ENCODE measurements around the gene KAZN.

Gene KAZN

GRCh38 chr1:14944471-14944985, 346.0 kb downstream of the KAZN start:
- DNase-seq: no peak

- DNase-seq: no peak
Measured at GRCh38 chr1:14945132-14946010, 346.9 kb downstream of the KAZN start.

- no peak for DNase-seq
Measured at GRCh38 chr1:14946011-14946359, 347.5 kb downstream of the KAZN start.

GRCh38 chr1:14946684-14947238, 348.3 kb downstream of the KAZN start:
- DNase-seq: no peak

- DNase-seq: no peak
Measured at GRCh38 chr1:14947421-14947820, 348.9 kb downstream of the KAZN start.

GRCh38 chr1:14948112-14948652, 349.7 kb downstream of the KAZN start:
- DNase-seq: no peak

GRCh38 chr1:14949270-14949835, 350.9 kb downstream of the KAZN start:
- DNase-seq: no peak

GRCh38 chr1:14949836-14950713, 351.6 kb downstream of the KAZN start:
- DNase-seq: no peak

- DNase-seq: no peak
Measured at GRCh38 chr1:14951766-14952165, 353.3 kb downstream of the KAZN start.

- DNase-seq: no peak
Measured at GRCh38 chr1:14952626-14953314, 354.3 kb downstream of the KAZN start.

GRCh38 chr1:14954210-14954609, 355.7 kb downstream of the KAZN start:
- DNase-seq: no peak

GRCh38 chr1:14954930-14955329, 356.4 kb downstream of the KAZN start:
- DNase-seq: no peak

GRCh38 chr1:14955402-14955801, 356.9 kb downstream of the KAZN start:
- DNase-seq: no peak

GRCh38 chr1:14955976-14956375, 357.5 kb downstream of the KAZN start:
- DNase-seq: no peak

GRCh38 chr1:14956579-14957195, 358.2 kb downstream of the KAZN start:
- DNase-seq: no peak

GRCh38 chr1:14957375-14958098, 359.1 kb downstream of the KAZN start:
- no peak for DNase-seq

GRCh38 chr1:14958249-14959058, 360.0 kb downstream of the KAZN start:
- no peak for DNase-seq

- DNase-seq: no peak
Measured at GRCh38 chr1:14959059-14959694, 360.7 kb downstream of the KAZN start.

GRCh38 chr1:14961661-14962267, 363.3 kb downstream of the KAZN start:
- no peak for DNase-seq

All from effector CD4-positive, alpha-beta T cell (primary cell).